HepG2 (cell line): ENCODE measurements around the gene CCBE1. TPM values are rescaled to one million over a fixed set of nuclear protein-coding genes. Genes with fewer than 3 reads are reported as not detected.

Source experiments
- ATAC-seq: fragments of 200-7000 bp; cut with Tn5 transposase; 3 replicates; pipeline ENCODE4 v1.9.1; 2020; ENCODE audit warnings: mild to moderate bottlenecking, moderate library complexity
- BruUV-seq: library from RNA; stranded (reverse); fragments of 400-500 nt; replicated peaks from 2 replicates; lab custom pipeline; 2021; lab: Mats Ljungman, UMichigan
- CTCF ChIA-PET: fragments of 300-600 bp; formaldehyde crosslinking; extraction: SDS; loops from one replicate; lab custom pipeline; 2021; ENCODE audit warnings: low total read pairs, inconsistent platforms, low intra/inter-chr PET ratio; lab: Yijun Ruan, JAX
- POLR2A ChIA-PET: fragments of 350-600 bp; sonication (Branson Sonifier 250); formaldehyde crosslinking; loops from one replicate; lab custom pipeline; 2020; ENCODE audit warnings: antibody characterized with exemption, inconsistent platforms; lab: Yijun Ruan, JAX
- DNase-seq: peaks from one replicate; pipeline ENCODE4 v3.0.0-alpha.2; 2015; ENCODE audit warnings: low spot score
- FAIRE-seq: peaks from 3 replicates; lab custom pipeline; 2011; peaks lifted over from hg19 to GRCh38; lab: Jason Lieb, UNC
- H2AFZ ChIP-seq: one replicate; pipeline ENCODE4 v1.6.1; 2011; ENCODE audit warnings: low read length, inconsistent platforms
- H3K27ac ChIP-seq: fragments of 300-600 bp; 3 replicates; pipeline ENCODE4 v1.8.0; 2011; ENCODE audit warnings: mixed run types, mild to moderate bottlenecking, mixed read lengths, low read length, inconsistent platforms; ENCODE audit not compliant: insufficient read depth; ENCODE audit errors: extremely low read length
- H3K27me3 ChIP-seq, 2 experiments: fragments of 200-600 bp in 1 of 2; 2 replicates in 1 of 2; 3 replicates in 1 of 2; pipeline versions ENCODE4 v1.6.0 to v1.8.0; 2011; ENCODE audit warnings: low read length in 2 of 2, mild to moderate bottlenecking in 2 of 2, moderate library complexity in 2 of 2, inconsistent platforms in 1 of 2; ENCODE audit not compliant: insufficient read depth in 2 of 2, control insufficient read depth in 1 of 2
- H3K36me3 ChIP-seq, 2 experiments: fragments of 200-600 bp in 1 of 2; replicated peaks in 1 of 2; 2 replicates in 1 of 2; 3 replicates in 1 of 2; pipeline versions ENCODE4 v1.5.1 to v1.8.0; 2011; ENCODE audit warnings: low read length in 2 of 2, inconsistent platforms in 1 of 2; ENCODE audit not compliant: insufficient read depth in 2 of 2, control insufficient read depth in 1 of 2
- H3K4me1 ChIP-seq: 2 replicates; pipeline ENCODE4 v1.5.1; 2012; ENCODE audit warnings: low read length, inconsistent platforms; ENCODE audit not compliant: insufficient read depth
- H3K4me2 ChIP-seq: 2 replicates; pipeline ENCODE4 v1.6.0; 2011; ENCODE audit warnings: low read depth, low read length, inconsistent platforms
- H3K4me3 ChIP-seq, 3 experiments: fragments of 200-600 bp in 1 of 3; sonication (generic), shearing (Covaris generic) in 1 of 3; replicated peaks in 1 of 3; 2 replicates each; pipeline ENCODE4 v1.5.1; 2011 to 2016; ENCODE audit warnings: low read length in 3 of 3, inconsistent platforms in 2 of 3, low read depth in 2 of 3, mild to moderate bottlenecking in 2 of 3, control low read depth in 1 of 3, mixed read lengths in 1 of 3; ENCODE audit not compliant: insufficient read depth in 1 of 3
- H3K79me2 ChIP-seq: one replicate; pipeline ENCODE4 v1.6.1; 2011; ENCODE audit warnings: low read length, inconsistent platforms; ENCODE audit not compliant: insufficient read depth
- H3K9ac ChIP-seq: 2 replicates; pipeline ENCODE4 v1.6.0; 2011; ENCODE audit warnings: mild to moderate bottlenecking, low read depth, low read length, inconsistent platforms; ENCODE audit not compliant: insufficient read depth
- H3K9me3 ChIP-seq: 2 replicates; pipeline ENCODE4 v1.5.1; 2012; ENCODE audit warnings: mild to moderate bottlenecking, low read length
- H4K20me1 ChIP-seq: 2 replicates; pipeline ENCODE4 v1.6.0; 2011; ENCODE audit warnings: inconsistent platforms, mild to moderate bottlenecking, low read length, moderate library complexity; ENCODE audit not compliant: insufficient read depth
- KDM4B ChIP-seq: sonication (generic); formaldehyde crosslinking; IDR thresholded peaks from 2 replicates; pipeline ENCODE4 v1.4.0; 2020; ENCODE audit warnings: missing genetic modification reagents
- KLF15 ChIP-seq: sonication (generic); formaldehyde crosslinking; IDR thresholded peaks from 2 replicates; pipeline ENCODE4 v1.8.1; 2023; ENCODE audit warnings: borderline replicate concordance, mild to moderate bottlenecking, inconsistent platforms, missing genetic modification reagents, mixed read lengths
- MAF1 ChIP-seq: sonication (generic); formaldehyde crosslinking; IDR thresholded peaks from 2 replicates; pipeline ENCODE4 v1.5.0; 2020; ENCODE audit warnings: missing genetic modification reagents, borderline replicate concordance
- MYC ChIP-seq: sonication (generic); formaldehyde crosslinking; IDR thresholded peaks from 2 replicates; pipeline ENCODE4 v1.9.0; 2021; ENCODE audit warnings: missing genetic modification reagents, borderline replicate concordance
- SMARCC2 ChIP-seq: fragments of 450-650 bp; IDR thresholded peaks from 2 replicates; pipeline ENCODE4 v1.6.1; 2017; ENCODE audit warnings: antibody characterized with exemption, mild to moderate bottlenecking
- SRSF1 ChIP-seq: fragments of 200-400 bp; formaldehyde crosslinking; optimal IDR thresholded peaks from 2 replicates; pipeline ENCODE3; 2017; ENCODE audit warnings: mild to moderate bottlenecking, low read depth, low read length, moderate library complexity
- TCF12 ChIP-seq, 2 experiments: fragments of 450-650 bp in 1 of 2; sonication (generic) in 1 of 2; formaldehyde crosslinking in 1 of 2; IDR thresholded peaks; 2 replicates each; pipeline versions ENCODE4 v1.6.1 to v1.8.0; 2017 to 2022; ENCODE audit warnings: antibody characterized with exemption in 1 of 2, mild to moderate bottlenecking in 1 of 2, missing genetic modification reagents in 1 of 2, moderate library complexity in 1 of 2
- TRIM24 ChIP-seq: sonication (generic); formaldehyde crosslinking; IDR thresholded peaks from 2 replicates; pipeline ENCODE4 v1.8.0; 2022; ENCODE audit warnings: mild to moderate bottlenecking, missing genetic modification reagents
- ZNF660 ChIP-seq: sonication (generic); formaldehyde crosslinking; IDR thresholded peaks from 2 replicates; pipeline ENCODE4 v1.5.1; 2020; ENCODE audit warnings: mild to moderate bottlenecking, low read depth, missing genetic modification reagents, borderline replicate concordance
- ZNF672 ChIP-seq: sonication (generic); formaldehyde crosslinking; IDR thresholded peaks from 2 replicates; pipeline ENCODE4 v1.8.1; 2022; ENCODE audit warnings: missing genetic modification reagents
- ZNF75D ChIP-seq: sonication (generic); formaldehyde crosslinking; IDR thresholded peaks from 2 replicates; pipeline ENCODE4 v1.8.1; 2023; ENCODE audit warnings: missing genetic modification reagents, mild to moderate bottlenecking, borderline replicate concordance
- ZNF776 ChIP-seq: sonication (generic); formaldehyde crosslinking; IDR thresholded peaks from 2 replicates; pipeline ENCODE4 v1.4.0; 2020; ENCODE audit warnings: mild to moderate bottlenecking, missing genetic modification reagents
- ZNF781 ChIP-seq: sonication (generic); formaldehyde crosslinking; IDR thresholded peaks from 2 replicates; pipeline ENCODE4 v1.5.1; 2020; ENCODE audit warnings: borderline replicate concordance, mild to moderate bottlenecking, missing genetic modification reagents; ENCODE audit errors: not compliant biosample characterization
- WGBS: methylation state at CpG from one replicate; pipeline ENCODE4 v1.1.6; 2017; ENCODE audit warnings: low lambda C conversion rate; 5-methylcytosine and 5-hydroxymethylcytosine counted together
- in situ Hi-C: cut with HindIII; loops from 2 replicates; pipeline ENCODE4 v1.10.0; 2017; ENCODE audit warnings: low pct_unique_long_range_greater_than_20kb; ENCODE audit not compliant: extremely low pct_ligation_motif_present
- intact Hi-C: fragments of 100-400 bp; cut with micrococcal nuclease; formaldehyde crosslinking; loops from one replicate; pipeline ENCODE4 v1.10.0; 2022; ENCODE audit not compliant: unreplicated experiment
- polyA plus RNA-seq, 8 experiments: library from polyadenylated mRNA; depleted of rRNA in 3 of 8; stranded (reverse) in 7 of 8; unstranded in 1 of 8; fragments of >200 nt; fragmentation: Illumina TruSeq in 4 of 8; extraction: Trizol in 4 of 8; gene quantifications; 2 replicates each; pipeline versions ENCODE4 v1.2.1 to v1.2.3, GENCODE V29; 2011 to 2016; ENCODE audit warnings: low read depth in 4 of 8, missing spikeins in 1 of 8, mixed read lengths in 1 of 8; ENCODE audit not compliant: insufficient read depth in 1 of 8
- total RNA-seq, 5 experiments: library from RNA; depleted of rRNA; stranded (reverse); fragments of >200 nt; fragmentation: Illumina TruSeq; extraction: Trizol; gene quantifications; 2 replicates each; pipeline ENCODE4 v1.2.3, GENCODE V29; 2016; ENCODE audit warnings: low read depth in 1 of 5
- TF ChIP-seq, protein P1 (sequence below): sonication (generic); formaldehyde crosslinking; conservative IDR thresholded peaks from 2 replicates; pipeline ENCODE4 v1.4.0; 2020; ENCODE audit warnings: missing genetic modification reagents
- TF ChIP-seq, protein P2 (sequence below): sonication (generic); formaldehyde crosslinking; IDR thresholded peaks from 2 replicates; pipeline ENCODE4 v1.4.0; 2020; ENCODE audit warnings: missing genetic modification reagents, borderline replicate concordance

CCBE1 gene
- total and polyA plus RNA-seq, 2 of the 13 experiments (the other 11 are each of a cell fraction or from before 2014, with no cell fraction given), result not detected

- no peaks in the 10 kb centered on the region for H3K4me1 ChIP-seq
- no peaks in the 10 kb centered on the region for H3K36me3 ChIP-seq
- H3K9ac ChIP-seq, result no peak overlapping the region
- no peak overlapping the region for H3K4me2 ChIP-seq
- no peak for FAIRE-seq
- BruUV-seq, result no TSS peak
- no peak for DNase-seq
- POLR2A ChIA-PET, result no interaction called here
- no peak for ATAC-seq
- intact Hi-C loops, result no loop called here
- WGBS, result 47% methylated on average over 3 of the region's 5 CpGs
- no peak overlapping the region for H3K4me3 ChIP-seq
- TF ChIP-seq ZNF672 (CRISPR knock-in tag) (no peak), MAF1 (CRISPR knock-in tag) (no peak), ZNF781 (CRISPR knock-in tag) (no peak), MYC (CRISPR knock-in tag) (no peak), KLF15 (CRISPR knock-in tag) (no peak), SRSF1 (no peak), SMARCC2 (no peak), KDM4B (CRISPR knock-in tag) (no peak), ZNF776 (no peak), TRIM24 (CRISPR knock-in tag) (no peak), TCF12 (IDR thresholded peaks at IDR 0.05) (no peak), TCF12 (CRISPR knock-in tag; IDR thresholded peaks at IDR 0.05) (no peak), ZNF660 (CRISPR knock-in tag) (no peak), ZNF75D (CRISPR knock-in tag) (no peak)
- TF ChIP-seq, protein P1, sequence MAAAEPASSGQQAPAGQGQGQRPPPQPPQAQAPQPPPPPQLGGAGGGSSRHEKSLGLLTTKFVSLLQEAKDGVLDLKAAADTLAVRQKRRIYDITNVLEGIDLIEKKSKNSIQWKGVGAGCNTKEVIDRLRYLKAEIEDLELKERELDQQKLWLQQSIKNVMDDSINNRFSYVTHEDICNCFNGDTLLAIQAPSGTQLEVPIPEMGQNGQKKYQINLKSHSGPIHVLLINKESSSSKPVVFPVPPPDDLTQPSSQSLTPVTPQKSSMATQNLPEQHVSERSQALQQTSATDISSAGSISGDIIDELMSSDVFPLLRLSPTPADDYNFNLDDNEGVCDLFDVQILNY (CRISPR knock-in tag), result no peak
- TF ChIP-seq, protein P2, sequence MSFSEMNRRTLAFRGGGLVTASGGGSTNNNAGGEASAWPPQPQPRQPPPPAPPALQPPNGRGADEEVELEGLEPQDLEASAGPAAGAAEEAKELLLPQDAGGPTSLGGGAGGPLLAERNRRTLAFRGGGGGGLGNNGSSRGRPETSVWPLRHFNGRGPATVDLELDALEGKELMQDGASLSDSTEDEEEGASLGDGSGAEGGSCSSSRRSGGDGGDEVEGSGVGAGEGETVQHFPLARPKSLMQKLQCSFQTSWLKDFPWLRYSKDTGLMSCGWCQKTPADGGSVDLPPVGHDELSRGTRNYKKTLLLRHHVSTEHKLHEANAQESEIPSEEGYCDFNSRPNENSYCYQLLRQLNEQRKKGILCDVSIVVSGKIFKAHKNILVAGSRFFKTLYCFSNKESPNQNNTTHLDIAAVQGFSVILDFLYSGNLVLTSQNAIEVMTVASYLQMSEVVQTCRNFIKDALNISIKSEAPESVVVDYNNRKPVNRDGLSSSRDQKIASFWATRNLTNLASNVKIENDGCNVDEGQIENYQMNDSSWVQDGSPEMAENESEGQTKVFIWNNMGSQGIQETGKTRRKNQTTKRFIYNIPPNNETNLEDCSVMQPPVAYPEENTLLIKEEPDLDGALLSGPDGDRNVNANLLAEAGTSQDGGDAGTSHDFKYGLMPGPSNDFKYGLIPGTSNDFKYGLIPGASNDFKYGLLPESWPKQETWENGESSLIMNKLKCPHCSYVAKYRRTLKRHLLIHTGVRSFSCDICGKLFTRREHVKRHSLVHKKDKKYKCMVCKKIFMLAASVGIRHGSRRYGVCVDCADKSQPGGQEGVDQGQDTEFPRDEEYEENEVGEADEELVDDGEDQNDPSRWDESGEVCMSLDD (CRISPR knock-in tag), result no peak
- CTCF ChIA-PET, result no interaction called here
- H3K9me3 ChIP-seq, result no peaks in the 10 kb centered on the region
- H3K27ac ChIP-seq, result no peak overlapping the region
- no peaks in the 10 kb centered on the region for H4K20me1 ChIP-seq
- in situ Hi-C loops, result loop anchor here (25.0 kb wide), 1 partner anchor 165 kb away; no protein-coding TSS in a partner anchor
- no peak overlapping the region for H2AFZ ChIP-seq
- no peaks in the 10 kb centered on the region for H3K79me2 ChIP-seq
- H3K27me3 ChIP-seq, result peaks cover 0 to 1% of the 10 kb centered on the region in 2 experiments; a peak in 2 of 5 replicates
These were observed 69.8 kb downstream of the CCBE1 start for GRCh38 chr18:59627414-59627813.
